OCI-LY3 (cell line): ENCODE measurements around the gene GIGYF1.

Experiments
- EZH2phosphoT487 ChIP-seq: fragments of 200-600 bp; shearing (Covaris generic); IDR thresholded peaks from 2 replicates; pipeline ENCODE4 v1.6.1; 2018; ENCODE audit warnings: antibody characterized with exemption, mixed run types, low read depth
- TF ChIP-seq, protein P1 (sequence below): fragments of 200-600, 300-600 bp; sonication (generic); IDR thresholded peaks from 2 replicates; pipeline ENCODE4 v1.5.1; 2014; ENCODE audit warnings: antibody characterized with exemption, low read length, low read depth

DNA sequence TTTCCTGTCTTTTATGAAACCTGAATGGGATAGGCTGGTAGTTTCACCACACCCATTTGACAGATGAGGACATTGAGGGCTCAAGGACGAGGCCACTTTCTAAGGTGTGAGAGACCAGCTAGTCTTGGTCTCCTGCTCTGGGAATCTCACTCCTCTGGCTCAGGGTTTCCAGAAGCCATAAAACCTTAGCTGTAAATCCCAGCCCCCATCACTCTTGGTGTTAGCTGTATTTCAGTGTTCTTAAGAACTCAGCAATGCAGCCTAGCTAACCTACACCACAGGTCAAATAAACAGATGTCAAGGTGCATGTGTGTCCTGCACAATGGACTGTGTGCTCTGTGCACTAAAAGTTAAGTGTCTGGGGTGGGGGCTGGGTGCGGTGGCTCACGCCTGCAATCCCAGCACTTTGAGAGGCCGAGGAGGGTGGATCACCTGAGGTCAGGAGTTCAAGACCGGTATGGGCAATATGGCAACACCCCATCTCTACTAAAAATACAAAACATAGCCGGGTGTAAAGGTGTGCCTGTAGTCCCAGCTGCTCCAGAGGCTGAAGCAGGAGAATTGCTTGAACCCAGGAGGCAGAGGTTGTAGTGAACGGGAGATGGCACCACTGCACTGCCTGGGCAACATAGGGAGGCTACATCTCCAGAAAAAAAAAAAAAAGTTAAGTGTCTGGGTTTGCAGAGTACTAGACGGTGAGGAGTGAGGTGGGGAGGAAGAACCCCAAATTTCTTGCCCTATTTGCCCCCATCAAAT lies 25.7 kb upstream of the GIGYF1 start:
- TF ChIP-seq, protein P1, sequence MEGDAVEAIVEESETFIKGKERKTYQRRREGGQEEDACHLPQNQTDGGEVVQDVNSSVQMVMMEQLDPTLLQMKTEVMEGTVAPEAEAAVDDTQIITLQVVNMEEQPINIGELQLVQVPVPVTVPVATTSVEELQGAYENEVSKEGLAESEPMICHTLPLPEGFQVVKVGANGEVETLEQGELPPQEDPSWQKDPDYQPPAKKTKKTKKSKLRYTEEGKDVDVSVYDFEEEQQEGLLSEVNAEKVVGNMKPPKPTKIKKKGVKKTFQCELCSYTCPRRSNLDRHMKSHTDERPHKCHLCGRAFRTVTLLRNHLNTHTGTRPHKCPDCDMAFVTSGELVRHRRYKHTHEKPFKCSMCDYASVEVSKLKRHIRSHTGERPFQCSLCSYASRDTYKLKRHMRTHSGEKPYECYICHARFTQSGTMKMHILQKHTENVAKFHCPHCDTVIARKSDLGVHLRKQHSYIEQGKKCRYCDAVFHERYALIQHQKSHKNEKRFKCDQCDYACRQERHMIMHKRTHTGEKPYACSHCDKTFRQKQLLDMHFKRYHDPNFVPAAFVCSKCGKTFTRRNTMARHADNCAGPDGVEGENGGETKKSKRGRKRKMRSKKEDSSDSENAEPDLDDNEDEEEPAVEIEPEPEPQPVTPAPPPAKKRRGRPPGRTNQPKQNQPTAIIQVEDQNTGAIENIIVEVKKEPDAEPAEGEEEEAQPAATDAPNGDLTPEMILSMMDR, result no peak
- TF ChIP-seq EZH2phosphoT487, result no peak
